PC-3 (cell line): ENCODE measurements around the gene RIPK3. TPM values are rescaled to one million over a fixed set of nuclear protein-coding genes. Genes with fewer than 3 reads are reported as not detected.

Source experiments
- ATAC-seq: fragments of 200-7000 bp; cut with Tn5 transposase; 2 replicates; pipeline ENCODE4 v1.9.1; 2020; ENCODE audit warnings: mild to moderate bottlenecking, moderate library complexity
- BruUV-seq: library from RNA; stranded (reverse); fragments of 400-500 nt; replicated peaks from 2 replicates; lab custom pipeline; 2021; lab: Mats Ljungman, UMichigan
- CTCF ChIA-PET: fragments of 300-600 bp; sonication (Branson Sonifier 250); formaldehyde crosslinking; loops from one replicate; lab custom pipeline; 2022; ENCODE audit warnings: antibody characterized with exemption; lab: Charles Lee
- POLR2A ChIA-PET: fragments of 300-600 bp; sonication (Branson Sonifier 250); formaldehyde crosslinking; loops from one replicate; lab custom pipeline; 2022; ENCODE audit warnings: antibody characterized with exemption; ENCODE audit not compliant: unreplicated experiment; lab: Charles Lee
- DNase-seq: peaks from one replicate; pipeline ENCODE4 v3.0.0-alpha.2; 2015
- H2AFZ ChIP-seq: fragments of 300-600 bp; sonication (generic); 2 replicates; pipeline ENCODE4 v1.6.0; 2016; ENCODE audit warnings: antibody characterized with exemption, low read length
- H3F3A ChIP-seq: fragments of 300-600 bp; sonication (generic); one replicate; pipeline ENCODE4 v1.6.0; 2017; ENCODE audit warnings: antibody characterized with exemption, low read length, control low read depth, mild to moderate bottlenecking; ENCODE audit not compliant: unreplicated experiment
- H3K27ac ChIP-seq: fragments of 300-600 bp; sonication (generic); 2 replicates; pipeline ENCODE4 v1.5.1; 2016; ENCODE audit warnings: mild to moderate bottlenecking, low read length
- H3K27me3 ChIP-seq: fragments of 300-600 bp; sonication (generic); 2 replicates; pipeline ENCODE4 v1.6.1; 2016; ENCODE audit warnings: low read length, mixed read lengths
- H3K36me3 ChIP-seq: fragments of 300-600 bp; sonication (generic); 2 replicates; pipeline ENCODE4 v1.6.1; 2016; ENCODE audit warnings: low read depth, mixed run types, low read length, mixed read lengths
- H3K4me1 ChIP-seq: fragments of 300-600 bp; sonication (generic); 2 replicates; pipeline ENCODE4 v1.5.1; 2016; ENCODE audit warnings: low read length; ENCODE audit not compliant: insufficient read depth
- H3K4me2 ChIP-seq: fragments of 300-600 bp; sonication (generic); 2 replicates; pipeline ENCODE4 v1.6.0; 2016; ENCODE audit warnings: low read length
- H3K4me3 ChIP-seq: fragments of 300-600 bp; sonication (generic); 2 replicates; pipeline ENCODE4 v1.5.1; 2016; ENCODE audit warnings: mild to moderate bottlenecking, low read length, mixed read lengths
- H3K79me2 ChIP-seq: fragments of 300-600 bp; sonication (generic); 2 replicates; pipeline ENCODE4 v1.6.1; 2017; ENCODE audit warnings: low read length, mixed read lengths
- H3K9ac ChIP-seq: fragments of 300-600 bp; sonication (generic); 2 replicates; pipeline ENCODE4 v1.6.0; 2016; ENCODE audit warnings: mild to moderate bottlenecking, low read length
- H3K9me2 ChIP-seq: fragments of 300-600 bp; sonication (generic); replicated peaks from 2 replicates; pipeline ENCODE4 v1.6.1; 2016; ENCODE audit warnings: mixed run types, low read length, mixed read lengths
- H3K9me3 ChIP-seq: fragments of 300-600 bp; sonication (generic); 2 replicates; pipeline ENCODE4 v1.6.1; 2016; ENCODE audit warnings: low read length, mixed read lengths
- H4K20me1 ChIP-seq: fragments of 300-600 bp; sonication (generic); 2 replicates; pipeline ENCODE4 v1.6.1; 2016; ENCODE audit warnings: low read length, mixed read lengths
- CTCF ChIP-seq: fragments of 300-600 bp; sonication (generic); conservative IDR thresholded peaks from 2 replicates; pipeline ENCODE4 v1.5.1; 2017; ENCODE audit warnings: antibody characterized with exemption, low read depth, mild to moderate bottlenecking, low read length
- EZH2 ChIP-seq: fragments of 300-600 bp; sonication (generic); IDR thresholded peaks from one replicate; pipeline ENCODE4 v1.6.1; 2017; ENCODE audit warnings: antibody characterized with exemption, mild to moderate bottlenecking, low read length; ENCODE audit not compliant: unreplicated experiment
- EZH2phosphoT487 ChIP-seq: fragments of 300-600 bp; sonication (generic); IDR thresholded peaks from 2 replicates; pipeline ENCODE4 v1.6.1; 2018; ENCODE audit warnings: mild to moderate bottlenecking, antibody characterized with exemption, low read length, borderline replicate concordance
- intact Hi-C: fragments of 100-400 bp; cut with micrococcal nuclease; formaldehyde crosslinking; loops from 2 replicates; pipeline ENCODE4 v1.9.0; 2023
- total RNA-seq: library from RNA; depleted of rRNA; stranded (reverse); fragments of >200 nt; gene quantifications from 2 replicates; pipeline ENCODE4 v1.2.3, GENCODE V29; 2014

RIPK3 gene
- total RNA-seq, 1 experiment from 2014 or later, result not detected

GRCh38 chr14:24349742-24350141 lies 10.0 kb upstream of the RIPK3 start:
- H3K9me2 ChIP-seq, result no peaks in the 10 kb centered on the region
- no TSS peak for BruUV-seq

GRCh38 chr14:24348186-24348585 lies 8.4 kb upstream of the RIPK3 start:
- no peak for ATAC-seq
- POLR2A ChIA-PET, result no interaction called here
- no TSS peak for BruUV-seq

More at GRCh38 chr14:24349742-24350141, 10.0 kb upstream of the RIPK3 start:
- peaks cover 16% of the 10 kb centered on the region; the same call in 1 of the 2 replicates for H3K27me3 ChIP-seq
- H3K79me2 ChIP-seq, result no peaks in the 10 kb centered on the region
- H2AFZ ChIP-seq, result no peak overlapping the region
- TF ChIP-seq EZH2 (no peak), CTCF (no peak), EZH2phosphoT487 (no peak)
- CTCF ChIA-PET, result no interaction called here
- H3K4me2 ChIP-seq, result no peak overlapping the region
- H4K20me1 ChIP-seq, result no peaks in the 10 kb centered on the region
- POLR2A ChIA-PET, result no interaction called here
- ATAC-seq (no peak), DNase-seq (no peak)
- H3K9me3 ChIP-seq, result no peaks in the 10 kb centered on the region
- intact Hi-C loops, result no loop called here
- H3K4me3 ChIP-seq, result no peak overlapping the region
- H3K9ac ChIP-seq, result no peak overlapping the region
- H3K4me1 ChIP-seq, result peaks cover 8% of the 10 kb centered on the region; the same call in 1 of the 2 replicates
- H3F3A ChIP-seq, result no peaks in the 10 kb centered on the region
- no peaks in the 10 kb centered on the region for H3K36me3 ChIP-seq
- no peak overlapping the region for H3K27ac ChIP-seq

More at GRCh38 chr14:24348186-24348585, 8.4 kb upstream of the RIPK3 start:
- no peaks in the 10 kb centered on the region for H3K79me2 ChIP-seq
- H3K9me2 ChIP-seq, result no peaks in the 10 kb centered on the region
- TF ChIP-seq CTCF (no peak), EZH2 (no peak), EZH2phosphoT487 (no peak)
- H3K9me3 ChIP-seq, result no peaks in the 10 kb centered on the region
- no peak overlapping the region for H2AFZ ChIP-seq
- H3K27me3 ChIP-seq, result peaks cover 20% of the 10 kb centered on the region; the same call in 1 of the 2 replicates
- H3K27ac ChIP-seq, result no peak overlapping the region
- no peaks in the 10 kb centered on the region for H3F3A ChIP-seq
- no peak overlapping the region for H3K4me2 ChIP-seq
- no peaks in the 10 kb centered on the region for H3K36me3 ChIP-seq
- no peak overlapping the region for H3K9ac ChIP-seq
- CTCF ChIA-PET, result no interaction called here
- H3K4me3 ChIP-seq, result no peak overlapping the region
- intact Hi-C loops, result no loop called here
- H4K20me1 ChIP-seq, result no peaks in the 10 kb centered on the region
- H3K4me1 ChIP-seq, result no peaks in the 10 kb centered on the region
- no peak for DNase-seq
